NCI-H1436 treated with DMSO at 0.1 percent for 48 hours (cell line): ENCODE results near the gene CPNE6.

Experiments
- DNase-seq: peaks from one replicate; lab custom pipeline; 2025; lab: John Stamatoyannopoulos, UW

The CPNE6 gene

DNA sequence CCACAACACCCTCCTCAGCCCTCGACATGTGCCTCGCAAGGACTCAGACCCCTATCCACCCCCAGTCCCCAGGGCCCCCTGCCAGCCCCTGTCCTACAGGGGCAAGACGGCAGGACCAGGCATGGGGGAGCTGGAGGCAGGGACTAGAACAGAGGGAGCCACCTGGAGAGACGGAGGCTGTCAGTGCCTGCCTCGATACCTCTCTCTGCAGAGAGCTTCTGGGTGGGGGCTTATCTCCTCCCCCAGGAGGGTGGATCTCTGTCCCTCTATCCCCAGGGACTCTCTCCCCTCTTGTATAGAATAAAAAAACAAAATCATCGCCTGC is 2.0 kb upstream of the CPNE6 start:
- DNase-seq, result no peak

DNA sequence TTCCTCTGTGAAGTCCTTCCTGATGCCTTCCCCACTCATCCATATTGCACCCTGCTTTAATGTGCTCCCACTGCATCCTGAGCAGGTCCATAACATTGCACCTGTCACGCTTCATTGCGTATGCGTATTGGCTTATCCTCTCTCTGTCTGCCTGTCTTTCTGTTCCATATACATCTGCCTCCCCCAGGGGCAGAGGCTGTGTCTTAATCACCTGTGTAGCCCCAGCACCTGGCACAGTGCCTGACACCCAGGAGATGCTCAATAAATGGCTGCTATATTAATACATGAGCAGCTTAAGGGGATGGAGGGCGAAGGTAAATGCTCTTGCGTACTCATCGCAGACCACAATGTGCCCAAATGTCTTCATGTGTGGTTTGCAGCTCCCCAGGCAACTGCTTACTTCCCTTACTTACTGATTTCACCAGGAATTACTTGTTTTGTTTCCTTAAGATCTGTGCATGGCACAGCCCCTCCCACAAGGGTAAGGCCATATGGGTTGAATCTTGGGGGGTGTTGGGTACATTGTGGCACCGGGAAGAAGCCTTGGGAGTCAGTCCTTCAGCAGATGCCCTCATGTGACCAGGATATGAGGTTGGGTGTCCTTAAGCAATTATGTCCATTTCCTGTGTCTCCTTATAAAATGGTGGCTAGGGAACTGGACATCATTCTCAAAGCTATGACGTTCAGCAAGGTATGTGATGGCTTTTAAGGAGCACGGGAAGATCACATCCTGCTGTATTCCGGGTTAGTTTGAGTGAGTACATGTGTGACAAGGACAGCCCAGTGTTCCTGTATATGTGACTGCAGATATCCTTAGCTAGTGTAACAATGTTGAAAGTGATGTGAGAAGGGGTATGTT is 848 bp upstream of the CPNE6 start:
- DNase-seq, result no peak

DNA sequence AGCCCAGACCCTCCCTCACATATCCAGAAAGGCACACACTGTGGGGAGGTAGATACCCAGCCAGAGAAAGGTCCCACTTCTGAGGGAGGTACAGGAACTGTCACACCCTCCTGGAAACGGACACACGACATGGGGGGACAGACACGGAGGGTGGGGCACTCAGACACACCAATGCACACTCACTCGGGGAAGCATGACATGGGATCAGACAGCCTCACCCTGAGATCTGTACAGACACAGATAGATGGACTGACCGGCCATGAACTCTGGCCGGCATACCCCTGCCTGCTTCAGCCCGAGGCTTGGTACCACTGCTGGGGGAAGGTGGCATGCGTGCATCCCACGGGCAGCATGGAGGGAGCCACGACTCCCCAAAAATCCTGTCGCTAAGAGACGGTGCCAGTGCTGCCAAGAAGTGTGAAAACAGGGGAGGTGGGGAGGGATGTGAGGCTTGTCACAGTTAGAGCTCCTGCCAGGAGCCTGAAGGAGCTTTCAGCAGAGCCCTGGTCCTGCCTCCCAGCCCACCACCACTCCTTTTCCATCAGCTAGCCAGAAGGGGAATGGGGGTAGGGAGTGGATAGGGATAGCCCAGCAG is 571 bp downstream of the CPNE6 start:
- DNase-seq, result no peak

DNA sequence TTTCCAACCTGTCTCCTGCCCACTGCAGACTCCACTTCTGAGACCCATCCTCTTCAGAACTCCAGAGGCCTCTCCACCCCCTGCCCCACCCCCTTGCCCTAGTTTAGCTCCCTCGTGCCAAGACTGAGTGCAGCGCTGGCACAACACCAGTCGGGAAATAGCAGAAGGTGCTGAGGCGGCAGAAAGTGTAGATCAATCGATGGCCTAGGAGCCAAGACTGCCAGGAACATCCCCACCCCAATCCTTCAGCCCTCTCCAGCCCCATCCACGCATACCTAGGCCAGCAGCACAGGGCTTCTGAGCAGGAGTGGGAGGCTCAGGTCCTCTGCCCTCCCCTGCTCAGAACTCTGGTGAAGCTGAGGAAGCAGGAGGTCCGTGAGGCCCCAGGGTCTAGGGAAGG is 1.1 kb downstream of the CPNE6 start:
- DNase-seq, result no peak

DNA sequence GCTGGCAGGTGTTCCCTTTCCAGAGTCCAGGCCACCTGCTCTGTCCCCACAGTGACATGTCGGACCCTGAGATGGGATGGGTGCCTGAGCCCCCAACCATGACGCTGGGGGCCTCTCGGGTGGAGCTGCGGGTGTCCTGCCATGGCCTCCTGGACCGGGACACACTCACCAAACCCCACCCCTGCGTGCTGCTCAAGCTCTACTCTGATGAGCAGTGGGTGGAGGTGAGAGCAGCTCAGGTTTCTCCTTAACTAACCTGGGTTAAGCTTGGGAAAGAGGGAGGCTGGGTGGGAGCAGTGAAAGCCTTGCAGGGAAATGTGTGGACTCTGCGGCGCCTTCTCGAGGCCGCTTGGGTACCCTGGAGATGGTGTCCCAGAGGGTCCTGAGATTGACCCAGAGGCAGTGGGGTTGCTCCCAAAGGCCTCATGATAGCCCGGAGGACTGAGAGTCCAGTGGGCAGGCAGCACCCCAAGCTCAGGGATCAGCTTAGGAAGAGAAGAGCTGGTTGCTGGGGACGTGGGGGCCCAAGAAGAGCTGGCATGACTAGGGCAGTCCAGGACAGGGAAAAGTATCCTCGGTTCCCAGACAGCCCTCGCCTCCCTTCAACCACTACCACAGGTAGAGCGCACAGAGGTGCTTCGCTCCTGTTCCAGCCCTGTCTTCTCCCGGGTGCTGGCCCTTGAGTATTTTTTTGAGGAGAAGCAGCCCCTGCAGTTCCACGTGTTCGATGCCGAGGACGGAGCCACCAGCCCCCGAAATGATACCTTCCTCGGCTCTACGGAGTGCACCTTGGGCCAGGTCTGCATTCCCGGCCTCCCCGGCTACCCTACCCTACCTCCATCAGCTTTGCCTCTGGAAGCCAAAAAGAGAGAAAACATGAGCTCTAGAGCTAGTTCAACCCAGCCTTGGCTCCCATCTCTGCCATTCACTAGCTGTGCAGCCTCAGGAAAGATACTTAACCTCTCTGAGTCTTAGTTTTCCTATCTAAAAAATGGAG is 1.8 kb downstream of the CPNE6 start:
- DNase-seq, result no peak

DNA sequence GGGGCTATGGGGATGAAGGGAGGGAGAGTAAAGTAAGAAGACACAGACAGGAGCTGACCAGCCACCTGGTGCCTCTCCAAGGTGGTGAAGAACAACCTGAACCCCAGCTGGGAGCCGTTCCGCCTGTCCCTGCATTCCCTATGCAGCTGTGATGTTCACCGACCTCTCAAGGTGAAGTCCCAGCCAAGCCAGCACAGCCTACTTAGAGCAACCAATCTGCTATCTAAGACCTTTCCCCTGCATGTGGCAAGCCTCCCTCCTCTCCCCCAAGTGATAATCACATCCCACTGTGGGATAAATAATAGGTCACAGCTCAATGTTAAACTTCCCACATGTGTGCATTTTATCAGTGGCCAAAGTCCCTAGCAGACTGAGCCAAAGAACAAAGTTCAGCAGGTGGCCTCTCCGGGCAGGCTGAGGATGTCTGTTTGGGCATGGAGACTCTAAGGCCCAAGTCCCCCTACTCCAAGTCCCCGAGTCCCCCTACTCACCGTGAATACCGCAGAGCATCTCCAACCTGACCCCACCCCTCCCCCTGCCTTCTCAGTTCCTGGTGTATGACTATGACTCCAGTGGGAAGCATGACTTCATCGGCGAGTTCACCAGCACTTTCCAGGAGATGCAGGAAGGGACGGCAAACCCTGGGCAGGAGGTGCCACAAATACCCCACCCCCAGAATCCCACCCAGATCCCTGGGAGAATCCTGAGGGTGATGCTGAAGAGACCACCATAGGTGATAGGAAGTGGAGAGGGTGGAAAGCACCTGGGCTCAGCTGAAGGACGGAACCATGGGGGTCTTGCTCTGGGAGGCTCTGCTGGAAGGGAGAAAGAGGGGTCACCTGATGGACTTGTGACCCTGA is 3.5 kb downstream of the CPNE6 start:
- DNase-seq, result no peak

DNA sequence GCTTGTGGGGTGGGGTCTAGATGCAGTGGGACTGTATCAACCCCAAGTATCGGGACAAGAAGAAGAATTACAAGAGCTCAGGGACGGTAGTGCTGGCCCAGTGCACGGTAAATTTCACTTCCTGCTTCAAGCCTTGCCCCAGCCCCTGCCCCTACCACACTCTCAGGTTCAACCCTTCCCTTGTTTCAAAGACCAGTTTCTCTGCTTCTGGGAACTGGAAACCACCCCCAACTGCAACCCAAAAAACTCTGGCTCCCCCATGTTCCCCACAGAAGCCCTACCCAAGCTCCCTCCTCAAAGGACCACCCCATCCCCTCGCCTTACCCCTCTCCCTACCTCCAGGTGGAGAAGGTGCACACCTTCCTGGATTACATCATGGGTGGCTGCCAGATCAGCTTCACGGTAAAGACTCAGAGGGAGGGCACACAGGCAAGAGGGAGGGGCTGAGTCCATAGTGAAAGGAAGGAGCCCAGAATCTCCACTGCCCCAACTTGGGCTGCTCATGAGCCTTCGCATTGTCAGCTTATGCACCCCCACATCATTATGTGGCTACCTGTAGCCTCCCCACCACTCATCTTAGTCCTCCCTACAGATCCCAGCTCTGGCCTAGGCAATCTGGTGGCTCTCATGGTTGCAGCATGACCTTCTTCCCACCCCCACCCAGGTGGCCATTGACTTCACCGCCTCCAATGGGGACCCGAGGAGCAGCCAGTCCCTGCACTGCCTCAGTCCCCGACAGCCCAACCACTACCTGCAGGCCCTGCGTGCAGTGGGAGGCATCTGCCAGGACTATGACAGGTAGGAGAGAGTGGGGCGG is 4.3 kb downstream of the CPNE6 start:
- DNase-seq, result no peak

DNA sequence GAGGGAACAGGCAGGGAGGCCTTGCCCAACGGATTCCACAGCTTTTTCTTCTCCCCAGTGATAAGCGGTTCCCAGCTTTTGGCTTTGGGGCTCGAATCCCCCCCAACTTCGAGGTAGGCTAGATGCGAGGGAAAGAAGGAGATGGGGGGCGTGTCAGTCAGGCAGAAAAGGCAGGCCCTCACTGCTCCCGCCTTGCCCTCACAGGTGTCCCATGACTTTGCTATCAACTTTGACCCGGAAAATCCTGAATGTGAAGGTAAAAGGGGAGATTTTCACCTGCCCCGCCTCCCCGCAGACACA is 4.9 kb downstream of the CPNE6 start:
- DNase-seq, result no peak

DNA sequence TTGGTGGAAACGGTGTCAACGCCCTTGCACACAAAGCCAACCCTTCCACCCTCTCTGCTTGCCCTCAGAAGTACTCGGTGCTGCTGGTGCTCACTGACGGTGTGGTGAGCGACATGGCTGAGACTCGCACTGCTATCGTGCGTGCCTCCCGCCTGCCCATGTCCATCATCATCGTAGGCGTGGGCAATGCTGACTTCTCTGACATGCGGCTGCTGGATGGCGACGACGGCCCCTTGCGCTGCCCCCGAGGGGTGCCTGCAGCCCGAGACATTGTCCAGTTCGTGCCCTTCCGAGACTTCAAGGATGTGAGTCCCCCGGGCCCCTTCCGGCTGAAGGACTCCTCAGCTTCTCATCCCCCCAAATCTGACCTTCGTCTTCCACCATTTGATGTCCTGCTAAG is 5.7 kb downstream of the CPNE6 start:
- no peak for DNase-seq

DNA sequence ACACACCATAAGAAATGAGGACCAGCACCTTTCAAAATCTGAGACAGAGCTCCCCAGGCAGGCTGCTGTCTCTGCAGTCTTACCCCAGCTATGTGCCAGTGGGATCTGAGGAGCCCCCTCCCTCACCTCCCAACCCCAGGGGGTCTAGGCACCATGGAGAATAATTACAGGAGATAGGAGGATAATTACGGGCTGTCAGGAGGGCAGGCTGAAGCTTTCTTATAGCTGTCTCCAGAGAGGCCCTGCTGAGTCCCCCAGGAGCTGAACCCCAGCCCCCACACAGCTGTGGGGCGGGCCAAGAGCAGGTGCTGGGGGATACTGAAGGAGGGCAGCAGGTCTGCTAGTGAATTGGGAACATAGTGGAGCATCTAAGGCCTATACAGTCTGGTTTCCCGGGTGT is 6.8 kb downstream of the CPNE6 start:
- DNase-seq, result peak; percentile 64

DNA sequence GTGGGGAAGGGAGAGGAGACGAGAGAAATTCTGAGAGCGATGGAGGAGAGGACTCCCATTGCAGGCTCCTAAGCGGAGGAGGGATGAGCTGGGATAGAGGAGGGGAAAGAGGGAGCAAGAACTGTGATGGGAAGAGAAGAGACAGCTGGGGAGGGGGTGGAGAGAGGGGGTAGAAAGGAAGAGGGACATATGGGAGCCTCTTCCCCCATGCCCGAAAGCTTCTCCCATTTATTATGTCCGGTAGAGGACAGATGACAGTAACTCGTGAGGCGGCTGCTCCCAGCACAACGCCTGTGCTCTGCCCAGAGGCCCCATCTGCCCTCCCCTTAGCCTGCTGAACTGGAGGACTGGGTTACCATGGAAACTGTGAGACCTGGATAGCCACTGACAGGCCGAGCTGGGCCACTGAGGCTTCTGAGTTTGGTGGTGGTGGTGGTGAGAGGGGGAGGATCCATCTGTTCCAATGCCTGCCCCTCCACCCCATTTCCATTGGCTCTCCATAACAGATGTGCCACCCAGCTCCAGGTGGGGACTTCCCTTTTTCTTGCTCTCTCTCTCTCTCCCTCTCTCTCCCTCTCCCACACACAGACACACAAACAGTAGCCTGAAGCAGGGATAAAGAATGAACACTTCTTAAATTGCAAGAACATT is 8.3 kb downstream of the CPNE6 start:
- DNase-seq, result no peak

DNA sequence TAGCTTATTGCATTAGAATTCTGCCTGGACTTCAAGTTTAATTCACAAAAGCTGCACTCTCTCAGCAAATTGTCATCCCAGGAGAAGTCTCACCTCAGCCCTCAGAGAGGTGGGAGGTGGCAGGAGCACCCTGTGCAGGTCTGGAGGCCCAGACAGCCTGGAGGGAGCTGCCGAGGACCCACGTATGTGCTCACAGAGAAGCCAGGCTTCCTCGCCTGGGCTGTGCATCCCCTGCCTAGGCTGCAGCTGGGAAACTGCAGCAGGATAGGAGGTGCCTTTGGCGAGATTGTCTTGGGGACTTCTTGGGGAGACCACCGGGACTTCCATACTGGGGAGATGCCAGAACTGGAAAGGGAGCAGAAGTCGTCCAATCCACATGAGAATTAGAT is 8.8 kb downstream of the CPNE6 start:
- no peak for DNase-seq

DNA sequence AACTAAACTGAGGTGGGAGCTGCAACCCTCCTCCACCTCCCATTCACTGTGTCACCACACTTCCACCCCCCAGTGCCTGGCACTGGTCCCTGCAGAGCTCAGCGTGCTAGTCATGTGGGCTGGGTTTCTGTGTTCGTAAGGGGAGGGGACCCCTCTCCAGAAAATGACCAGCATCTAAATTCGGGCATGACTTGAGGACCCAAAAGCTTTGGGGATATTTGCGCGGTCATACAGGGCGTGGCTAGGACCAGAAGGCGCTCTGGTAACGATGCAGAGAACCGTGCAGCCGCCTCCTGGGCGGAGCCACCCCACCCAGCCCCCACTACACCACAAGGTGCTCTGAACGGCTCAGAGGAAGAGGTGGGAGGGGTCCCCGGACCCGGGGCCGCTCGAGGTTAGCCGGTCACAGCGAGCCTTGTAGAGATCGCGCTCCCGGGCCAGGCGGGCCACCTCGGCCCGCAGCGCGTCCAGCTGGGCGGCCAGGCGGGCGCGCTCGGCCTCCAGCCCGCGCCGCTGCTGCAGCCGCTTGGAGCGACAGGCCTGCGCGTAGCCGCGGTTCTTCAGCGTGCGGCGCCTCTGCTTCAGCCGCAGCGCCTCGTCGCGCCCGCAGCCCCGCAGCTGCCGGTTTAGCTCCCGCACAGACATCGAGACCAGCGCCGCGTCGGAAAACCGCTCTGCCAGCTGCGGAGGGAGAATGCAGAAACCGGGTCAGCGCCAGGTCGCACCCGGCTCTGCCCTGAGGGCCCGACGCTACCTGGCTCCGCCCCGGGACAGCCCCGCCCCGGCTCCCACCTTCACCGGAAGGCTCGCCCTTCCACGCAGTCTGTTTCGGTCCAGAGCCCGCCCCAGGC is 9.8 kb downstream of the CPNE6 start:
- DNase-seq, result no peak

DNA sequence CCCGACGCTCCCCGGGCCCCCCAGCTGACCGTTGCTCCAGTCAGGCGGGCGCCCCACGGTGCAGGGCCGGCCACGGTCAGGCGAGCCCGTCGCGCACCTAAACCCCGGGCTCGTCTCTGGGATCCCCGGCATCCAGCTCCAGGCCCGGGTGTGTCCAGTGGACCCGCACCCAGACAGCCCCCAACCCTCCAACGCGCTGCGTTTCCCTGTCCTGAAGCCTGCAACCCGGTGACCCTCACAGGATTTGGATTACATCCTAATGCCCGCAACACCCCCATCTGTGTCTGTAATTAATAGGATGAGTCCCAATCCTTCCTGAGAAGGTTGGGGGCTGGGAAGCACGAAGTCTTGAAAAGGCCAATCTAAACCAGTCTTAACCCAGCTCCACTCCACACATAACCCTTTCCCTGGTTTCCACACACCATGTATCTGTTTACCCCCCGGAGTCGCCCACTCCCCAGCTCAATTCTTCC is 10.4 kb downstream of the CPNE6 start:
- no peak for DNase-seq

DNA sequence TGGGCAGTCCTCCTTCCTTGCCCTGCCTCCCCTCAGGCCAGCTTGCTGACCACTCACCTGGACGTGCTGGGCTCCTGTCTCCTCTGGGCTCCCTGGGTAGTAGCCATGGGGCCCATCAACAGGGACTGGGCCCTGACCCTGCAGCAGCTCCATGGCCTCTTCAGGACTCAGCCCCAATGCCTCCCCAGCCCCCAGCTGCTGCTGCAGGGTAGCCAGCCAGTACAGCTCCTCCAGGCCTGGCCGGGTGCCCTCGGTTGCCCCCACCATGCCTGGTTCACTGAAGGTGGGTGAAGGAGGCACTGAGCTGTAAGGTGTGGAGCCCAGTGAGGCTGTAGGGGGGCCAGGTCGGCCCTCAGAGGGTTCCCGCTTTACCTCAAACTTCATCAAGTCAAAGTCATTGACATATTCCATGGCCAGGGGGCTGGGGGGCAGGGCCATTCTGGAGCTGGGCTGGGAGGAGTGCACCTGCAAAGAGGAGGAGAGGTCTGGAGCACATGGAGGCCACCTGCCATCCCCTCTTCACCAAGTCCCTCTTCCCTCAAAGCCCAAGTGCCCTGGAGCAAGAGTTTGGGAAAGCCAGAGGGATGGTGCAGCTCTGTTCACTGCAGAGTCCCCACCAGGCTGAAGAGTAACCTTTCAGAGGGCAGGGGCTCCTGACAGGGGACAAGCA is 11.2 kb downstream of the CPNE6 start:
- no peak for DNase-seq

DNA sequence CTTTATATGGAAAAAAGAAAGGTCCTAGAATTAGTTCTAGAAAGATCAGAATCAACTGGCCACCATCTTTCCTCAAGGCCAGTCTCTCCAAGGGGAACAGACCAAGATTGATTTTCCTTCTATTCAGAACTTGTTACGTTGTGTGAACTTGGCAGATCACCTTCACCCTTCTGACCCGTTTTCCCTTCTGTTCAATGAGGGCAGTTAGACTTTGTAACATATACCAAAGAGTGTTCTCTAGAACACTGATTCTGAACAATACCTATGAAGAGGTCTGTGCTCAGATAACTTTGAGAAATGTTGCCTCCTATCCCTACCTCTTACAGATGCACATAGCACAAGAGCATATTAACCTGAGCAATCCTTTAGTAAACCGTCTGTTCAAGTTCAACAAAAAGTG is 12.1 kb downstream of the CPNE6 start:
- no peak for DNase-seq

DNA sequence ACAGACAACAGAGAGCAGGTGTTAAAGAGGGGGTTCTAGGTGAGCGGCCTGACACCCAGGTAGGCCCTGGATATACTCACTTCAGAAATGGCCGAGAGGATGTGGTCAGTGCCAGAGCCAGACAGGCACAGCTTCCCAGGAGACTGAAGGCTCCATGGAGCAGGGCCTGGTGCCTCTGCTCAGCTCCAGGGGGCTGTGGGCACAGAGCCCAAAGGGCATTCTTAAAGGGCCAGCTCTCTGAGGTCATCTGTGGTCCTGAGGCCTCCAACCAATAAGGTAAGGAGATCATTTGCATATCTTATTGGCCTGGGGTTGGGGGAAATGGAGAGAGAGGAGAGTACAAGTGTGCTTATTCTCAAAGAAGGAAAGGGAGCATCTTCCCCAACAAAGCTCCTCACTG is 13.1 kb downstream of the CPNE6 start:
- DNase-seq, result no peak

DNA sequence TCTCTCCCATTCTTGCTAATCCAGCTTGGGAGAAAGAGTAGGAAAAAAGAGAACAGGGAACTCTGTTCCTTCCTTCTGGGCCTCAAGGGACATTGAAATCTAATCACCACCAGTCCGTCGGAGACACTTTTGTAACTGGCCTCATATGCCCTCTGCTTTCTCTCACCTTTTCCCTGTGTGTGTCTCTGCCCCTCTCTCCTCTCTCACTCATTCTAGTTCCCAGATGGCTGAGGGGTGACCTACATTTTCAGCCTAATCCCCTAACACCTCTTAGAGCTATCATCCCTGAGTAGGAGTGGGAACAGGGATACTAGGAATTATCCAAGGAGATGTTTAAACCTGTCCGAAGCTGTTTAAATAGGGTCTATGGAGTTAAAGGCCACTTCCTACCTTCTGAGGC is 13.9 kb downstream of the CPNE6 start:
- no peak for DNase-seq
